Heart left ventricle (tissue), 13 donors: ENCODE measurements around the gene TNFRSF6B.

Experiments used
- POLR2A ChIP-seq, 2 donors: fragments of 450-650 bp; IDR thresholded peaks; one replicate each; pipeline ENCODE4 v1.6.1; 2017; ENCODE audit warnings: antibody characterized with exemption in 2 of 2, mild to moderate bottlenecking in 2 of 2, moderate library complexity in 2 of 2
- TF ChIP-seq, protein P1 (sequence below), 12 donors: fragments of 200-600 bp; sonication (generic) in 4 of 12; IDR thresholded peaks; one replicate each; pipeline versions ENCODE4 v1.5.0 to v1.8.0; 2018 to 2022; ENCODE audit warnings: antibody characterized with exemption in 12 of 12, mild to moderate bottlenecking in 5 of 12
- donor health status: ischemic (EF 13 %, LVEDD 7.1; RV severe dilation, severe dysfunction).
- donor health status: DM: no; HTN: yes; CAD: no.
- donor health status: DM: no; HTN: no; CAD: no.
- donor health status: ischemic (EF 25% LVEDD 6.9; RV normal size, moderate dysfunction).
- donor health status: ischemic (EF 25% LVEDD 5.7; RV mildly dilated, moderate dysfunction).
- donor health status: ischemic (EF 35%, LVEDD 5.7; RV mildly dilated, moderate dysfunction).
- donor health status: nonischemic (EF 11% LVEDD 7.7; RV severe dilation, severe dysfunction).
- donor health status: DM: yes; HTN: yes; CAD: no.
- donor health status: PGD.
- donor health status: ischemic (EF 29% LVEDD 5.4; RV normal size, mild dysfunction).
- donor health status: nonischemic (EF 23%, LVEDD 6.1; RV moderate dilation, normal function).

GRCh38 chr20:63657260-63657936 lies 39.1 kb upstream of the TNFRSF6B start:
- TF ChIP-seq, protein P1, sequence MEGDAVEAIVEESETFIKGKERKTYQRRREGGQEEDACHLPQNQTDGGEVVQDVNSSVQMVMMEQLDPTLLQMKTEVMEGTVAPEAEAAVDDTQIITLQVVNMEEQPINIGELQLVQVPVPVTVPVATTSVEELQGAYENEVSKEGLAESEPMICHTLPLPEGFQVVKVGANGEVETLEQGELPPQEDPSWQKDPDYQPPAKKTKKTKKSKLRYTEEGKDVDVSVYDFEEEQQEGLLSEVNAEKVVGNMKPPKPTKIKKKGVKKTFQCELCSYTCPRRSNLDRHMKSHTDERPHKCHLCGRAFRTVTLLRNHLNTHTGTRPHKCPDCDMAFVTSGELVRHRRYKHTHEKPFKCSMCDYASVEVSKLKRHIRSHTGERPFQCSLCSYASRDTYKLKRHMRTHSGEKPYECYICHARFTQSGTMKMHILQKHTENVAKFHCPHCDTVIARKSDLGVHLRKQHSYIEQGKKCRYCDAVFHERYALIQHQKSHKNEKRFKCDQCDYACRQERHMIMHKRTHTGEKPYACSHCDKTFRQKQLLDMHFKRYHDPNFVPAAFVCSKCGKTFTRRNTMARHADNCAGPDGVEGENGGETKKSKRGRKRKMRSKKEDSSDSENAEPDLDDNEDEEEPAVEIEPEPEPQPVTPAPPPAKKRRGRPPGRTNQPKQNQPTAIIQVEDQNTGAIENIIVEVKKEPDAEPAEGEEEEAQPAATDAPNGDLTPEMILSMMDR (IDR thresholded peaks at IDR 0.05): no peak
- TF ChIP-seq POLR2A (IDR thresholded peaks at IDR 0.05): no peak
